ENCODE data around the gene ACADM. TPM values are rescaled to one million over a fixed set of nuclear protein-coding genes. Genes with fewer than 3 reads are reported as not detected.
"Not testable (repeated sequence)": the region's sequence is repeated elsewhere in the genome, so short reads cannot be mapped to it uniquely, and the experiment has no call there.

The ACADM gene
- total RNA-seq, 4 donors from 2014 or later: 37.0 to 59.4 (median 43.9) TPM

DNA sequence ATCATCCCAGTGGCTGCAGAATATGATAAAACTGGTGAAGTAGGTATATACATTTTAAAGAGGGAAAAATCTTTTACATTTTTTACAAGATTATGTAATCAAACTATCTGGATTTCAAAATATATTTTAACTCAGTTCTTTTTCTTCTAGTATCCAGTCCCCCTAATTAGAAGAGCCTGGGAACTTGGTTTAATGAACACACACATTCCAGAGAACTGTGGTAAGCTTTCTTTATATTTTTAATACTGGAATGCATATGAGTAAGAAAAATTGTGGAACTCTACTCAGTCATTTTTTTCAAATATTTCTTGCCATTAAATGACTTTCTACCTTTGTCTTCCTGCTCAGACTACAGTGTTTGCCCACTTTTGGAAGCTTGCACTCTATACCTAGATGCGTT lies 8.2 kb downstream of the ACADM start:
- ATAC-seq (ENCODE audit: low FRiP score): no peak

GRCh38 chr1:75733661-75734060 lies 9.2 kb downstream of the ACADM start:
- ATAC-seq (ENCODE audit: low FRiP score): no peak
- DNase-seq (ENCODE audit: low spot score): no peak
- no peak for TF ChIP-seq CTCF (IDR thresholded peaks at IDR 0.05)

More for the DNA sequence above, 8.2 kb downstream of the ACADM start:
- no peak for TF ChIP-seq CTCF (IDR thresholded peaks at IDR 0.05)
- DNase-seq (ENCODE audit: low spot score): no peak

DNA sequence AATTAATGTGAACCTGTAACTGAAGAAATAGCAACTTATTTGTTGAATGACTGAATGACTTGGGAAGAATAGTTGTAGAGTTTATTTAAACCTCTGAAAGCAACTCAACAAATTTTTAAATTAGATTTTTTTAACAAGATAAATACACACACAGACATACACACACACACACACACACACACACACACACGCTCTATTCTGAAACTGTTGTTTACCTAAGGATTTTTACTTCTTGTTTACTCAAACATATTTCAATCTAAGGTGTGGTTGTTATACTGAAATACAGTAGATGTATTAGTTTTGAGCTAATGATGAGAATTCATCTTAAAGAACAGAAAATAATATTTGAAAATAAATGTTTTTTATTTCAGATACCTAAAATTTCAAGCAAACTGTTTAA lies 11.5 kb downstream of the ACADM start:
- no peak for ATAC-seq (ENCODE audit: low FRiP score)
- no peak for TF ChIP-seq CTCF (IDR thresholded peaks at IDR 0.05)
- DNase-seq (ENCODE audit: low spot score): no peak

GRCh38 chr1:75742047-75742625 lies 17.6 kb downstream of the ACADM start:
- no peak for TF ChIP-seq CTCF (IDR thresholded peaks at IDR 0.05)
- ATAC-seq (ENCODE audit: low FRiP score) (no peak), DNase-seq (ENCODE audit: low spot score) (no peak)

- DNase-seq (ENCODE audit: low spot score) (no peak), ATAC-seq (ENCODE audit: low FRiP score) (no peak)
- no peak for TF ChIP-seq CTCF (IDR thresholded peaks at IDR 0.05)
Measured at GRCh38 chr1:75745276-75745675, 20.8 kb downstream of the ACADM start.

DNA sequence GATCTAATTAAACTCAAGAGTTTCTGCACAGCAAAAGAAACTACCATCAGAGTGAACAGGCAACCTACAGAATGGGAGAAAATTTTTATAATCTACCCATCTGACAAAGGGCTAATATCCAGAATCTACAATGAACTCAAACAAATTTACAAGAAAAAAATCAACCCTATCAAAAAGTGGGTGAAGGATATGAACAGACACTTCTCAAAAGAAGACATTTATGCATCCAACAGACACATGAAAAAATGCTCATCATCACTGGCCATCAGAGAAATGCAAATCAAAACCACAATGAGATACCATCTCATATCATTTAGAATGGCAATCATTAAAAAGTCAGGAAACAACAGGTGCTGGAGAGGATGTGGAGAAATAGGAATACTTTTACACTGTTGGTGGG lies 32.7 kb downstream of the ACADM start:
- ATAC-seq (ENCODE audit: low FRiP score); DNase-seq (ENCODE audit: low spot score): not testable (repeated sequence)

DNA sequence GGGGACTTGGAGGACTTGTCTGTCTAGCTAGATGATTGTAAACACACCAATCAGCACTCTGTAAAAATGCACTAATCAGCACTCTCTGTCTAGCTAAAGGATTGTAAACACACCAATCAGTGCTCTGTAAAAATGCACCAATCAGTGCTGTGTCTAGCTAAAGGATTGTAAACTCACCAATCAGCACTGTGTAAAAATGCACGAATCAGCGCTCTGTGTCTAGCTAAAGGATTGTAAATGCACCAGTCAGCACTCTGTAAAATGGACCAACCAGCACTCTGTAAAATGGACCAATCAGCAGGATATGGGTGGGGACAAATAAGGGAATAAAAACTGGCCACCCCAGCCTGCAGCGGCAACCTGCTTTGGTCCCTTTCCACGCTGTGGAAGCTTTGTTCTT lies 34.0 kb downstream of the ACADM start:
- not testable (repeated sequence) for DNase-seq (ENCODE audit: low spot score); ATAC-seq (ENCODE audit: low FRiP score)

DNA sequence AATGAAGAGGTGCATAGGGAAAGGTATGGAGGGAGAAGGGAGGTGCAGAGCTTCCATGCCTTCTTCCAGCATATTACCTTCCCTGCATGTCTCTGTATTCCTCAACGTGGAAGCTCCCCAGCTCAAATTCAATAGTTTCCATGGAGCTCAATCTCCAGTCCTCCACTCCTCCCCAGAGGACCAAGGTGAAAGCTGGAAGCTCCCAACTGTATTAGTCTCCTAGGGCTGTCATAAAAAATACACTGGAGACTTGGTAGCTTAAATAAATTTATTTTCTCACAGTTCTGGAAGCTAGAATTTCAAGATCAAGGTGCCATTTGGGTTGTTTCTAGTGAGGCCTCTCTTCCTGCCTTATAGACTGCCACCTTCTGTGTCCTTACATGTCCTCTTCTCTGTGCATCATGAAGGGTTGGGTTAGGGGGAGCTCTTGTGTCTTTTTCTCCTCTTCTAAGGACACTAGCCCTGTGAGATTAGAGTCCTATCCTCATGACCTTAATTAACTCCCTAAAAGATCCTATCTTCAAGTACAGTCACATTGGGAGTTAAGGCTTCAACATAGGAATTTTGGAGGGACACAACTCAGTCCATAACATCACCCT lies 39.6 kb downstream of the ACADM start:
- ATAC-seq (ENCODE audit: low FRiP score) (no peak), DNase-seq (ENCODE audit: low spot score) (no peak)
- TF ChIP-seq CTCF (IDR thresholded peaks at IDR 0.05): no peak

All from omental fat pad (tissue), 4 donors.